Gastroesophageal sphincter (tissue), 3 donors: ENCODE results near the gene SLC22A7.

Source experiments
- EP300 ChIP-seq: sonication (generic); formaldehyde crosslinking; IDR thresholded peaks from one replicate; pipeline ENCODE4 v1.6.1; 2017; ENCODE audit warnings: antibody characterized with exemption, mild to moderate bottlenecking
- POLR2A ChIP-seq, 2 donors: fragments of 450-650 bp; IDR thresholded peaks; one replicate each; pipeline ENCODE4 v1.6.1; 2017; ENCODE audit warnings: antibody characterized with exemption in 2 of 2, mild to moderate bottlenecking in 2 of 2, moderate library complexity in 1 of 2
- POLR2AphosphoS5 ChIP-seq: sonication (generic); formaldehyde crosslinking; IDR thresholded peaks from one replicate; pipeline ENCODE4 v1.6.1; 2017; ENCODE audit warnings: antibody characterized with exemption
- TF ChIP-seq, protein P1 (sequence below), 4 experiments: fragments of 200-600 bp in 2 of 4; fragments of 450-650 bp in 2 of 4; sonication (generic) in 1 of 4; IDR thresholded peaks; one replicate each; pipeline ENCODE4 v1.5.1; 2017 to 2019; ENCODE audit warnings: antibody characterized with exemption in 4 of 4, mild to moderate bottlenecking in 2 of 4, moderate library complexity in 2 of 4

GRCh38 chr6:43286980-43287716, 10.9 kb upstream of the SLC22A7 start:
- TF ChIP-seq POLR2AphosphoS5 (no peak), POLR2A (IDR thresholded peaks at IDR 0.05) (no peak), EP300 (no peak)
- TF ChIP-seq, protein P1, sequence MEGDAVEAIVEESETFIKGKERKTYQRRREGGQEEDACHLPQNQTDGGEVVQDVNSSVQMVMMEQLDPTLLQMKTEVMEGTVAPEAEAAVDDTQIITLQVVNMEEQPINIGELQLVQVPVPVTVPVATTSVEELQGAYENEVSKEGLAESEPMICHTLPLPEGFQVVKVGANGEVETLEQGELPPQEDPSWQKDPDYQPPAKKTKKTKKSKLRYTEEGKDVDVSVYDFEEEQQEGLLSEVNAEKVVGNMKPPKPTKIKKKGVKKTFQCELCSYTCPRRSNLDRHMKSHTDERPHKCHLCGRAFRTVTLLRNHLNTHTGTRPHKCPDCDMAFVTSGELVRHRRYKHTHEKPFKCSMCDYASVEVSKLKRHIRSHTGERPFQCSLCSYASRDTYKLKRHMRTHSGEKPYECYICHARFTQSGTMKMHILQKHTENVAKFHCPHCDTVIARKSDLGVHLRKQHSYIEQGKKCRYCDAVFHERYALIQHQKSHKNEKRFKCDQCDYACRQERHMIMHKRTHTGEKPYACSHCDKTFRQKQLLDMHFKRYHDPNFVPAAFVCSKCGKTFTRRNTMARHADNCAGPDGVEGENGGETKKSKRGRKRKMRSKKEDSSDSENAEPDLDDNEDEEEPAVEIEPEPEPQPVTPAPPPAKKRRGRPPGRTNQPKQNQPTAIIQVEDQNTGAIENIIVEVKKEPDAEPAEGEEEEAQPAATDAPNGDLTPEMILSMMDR (IDR thresholded peaks at IDR 0.05): peak in 1 of 4 experiments; percentile 51
